Activated CD4-positive, alpha-beta T cell treated with anti-CD3 and anti-CD28 coated beads, Interleukin-2, amount 50 U/mL, for 24 hours (primary cell): ENCODE measurements around the gene CMIP.
"Not testable (repeated sequence)": the region's sequence is repeated elsewhere in the genome, so short reads cannot be mapped to it uniquely, and the experiment has no call there.

Source experiments
- DNase-seq, 2 donors: peaks; one replicate each; pipeline ENCODE4 v3.0.0-alpha.2; 2020; ENCODE audit warnings: low read depth in 1 of 2, low spot score in 1 of 2

CMIP gene

GRCh38 chr16:81514568-81515258 lies 70.1 kb downstream of the CMIP start:
- DNase-seq: no peak

GRCh38 chr16:81515281-81515680 lies 70.7 kb downstream of the CMIP start:
- no peak for DNase-seq

DNA sequence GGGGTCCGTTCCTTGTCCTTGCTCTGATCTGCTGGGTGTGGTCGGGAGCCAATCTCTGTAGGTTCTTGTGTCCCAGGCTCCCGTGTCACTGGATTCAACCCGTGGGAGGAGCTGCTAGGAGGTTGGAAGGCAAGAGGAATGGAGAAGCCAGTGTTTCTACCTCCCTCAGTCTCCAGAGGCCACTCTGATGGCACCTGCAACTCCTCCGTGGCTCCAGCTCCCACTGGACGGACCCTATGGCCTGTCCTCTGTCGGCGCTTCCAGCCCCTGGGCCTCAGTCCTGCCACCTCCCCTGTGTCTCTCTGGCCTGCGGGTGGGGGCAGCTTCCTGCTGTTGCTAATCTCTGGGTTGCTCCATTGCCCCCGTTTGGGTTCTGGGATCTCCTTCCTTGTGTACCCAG lies 71.1 kb downstream of the CMIP start:
- no peak for DNase-seq

DNA sequence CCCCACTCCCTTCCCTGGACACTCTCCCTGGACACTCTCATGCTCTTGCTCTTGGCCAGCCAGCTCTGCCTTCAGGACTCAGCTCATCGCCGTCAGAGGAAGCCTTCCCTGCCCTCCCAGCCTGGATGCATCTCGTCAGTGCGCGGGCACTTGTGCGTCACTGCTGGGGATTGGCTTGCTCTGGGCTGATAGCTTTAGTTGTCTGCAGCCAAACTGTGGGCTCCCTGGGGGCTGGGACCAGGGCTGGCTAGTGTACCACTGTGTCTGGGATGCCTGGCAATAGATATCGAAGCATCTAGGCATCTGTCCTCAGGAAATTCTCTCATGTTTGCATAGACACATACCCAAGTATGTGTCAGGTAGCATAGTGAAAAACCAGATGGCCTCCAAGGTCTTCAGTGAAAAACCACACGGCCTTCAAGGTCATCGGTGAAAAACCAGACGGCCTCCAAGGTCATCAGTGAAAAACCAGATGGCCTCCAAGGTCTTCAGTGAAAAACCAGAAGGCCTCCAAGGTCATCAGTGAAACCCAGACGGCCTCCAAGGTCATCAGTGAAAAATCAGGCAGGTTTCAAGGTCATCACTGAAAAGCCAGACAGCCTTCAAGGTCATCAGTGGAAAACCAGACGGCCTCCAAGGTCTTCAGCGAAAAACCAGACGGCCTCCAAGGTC lies 72.0 kb downstream of the CMIP start:
- no peak for DNase-seq

DNA sequence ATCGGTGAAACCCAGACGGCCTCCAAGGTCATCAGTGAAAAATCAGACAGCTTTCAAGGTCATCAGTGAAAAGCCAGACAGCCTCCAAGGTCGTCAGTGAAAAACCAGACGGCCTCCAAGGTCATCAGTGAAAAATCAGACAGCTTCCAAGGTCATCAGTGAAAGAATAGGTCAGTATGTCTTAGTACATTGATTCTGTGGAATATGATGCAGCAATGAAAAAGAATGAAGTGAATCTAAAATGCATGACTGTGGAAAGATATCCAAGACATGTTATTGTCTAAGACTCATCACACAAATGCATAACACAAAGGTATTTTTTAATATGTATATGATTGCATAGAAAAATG lies 72.5 kb downstream of the CMIP start:
- no peak for DNase-seq

DNA sequence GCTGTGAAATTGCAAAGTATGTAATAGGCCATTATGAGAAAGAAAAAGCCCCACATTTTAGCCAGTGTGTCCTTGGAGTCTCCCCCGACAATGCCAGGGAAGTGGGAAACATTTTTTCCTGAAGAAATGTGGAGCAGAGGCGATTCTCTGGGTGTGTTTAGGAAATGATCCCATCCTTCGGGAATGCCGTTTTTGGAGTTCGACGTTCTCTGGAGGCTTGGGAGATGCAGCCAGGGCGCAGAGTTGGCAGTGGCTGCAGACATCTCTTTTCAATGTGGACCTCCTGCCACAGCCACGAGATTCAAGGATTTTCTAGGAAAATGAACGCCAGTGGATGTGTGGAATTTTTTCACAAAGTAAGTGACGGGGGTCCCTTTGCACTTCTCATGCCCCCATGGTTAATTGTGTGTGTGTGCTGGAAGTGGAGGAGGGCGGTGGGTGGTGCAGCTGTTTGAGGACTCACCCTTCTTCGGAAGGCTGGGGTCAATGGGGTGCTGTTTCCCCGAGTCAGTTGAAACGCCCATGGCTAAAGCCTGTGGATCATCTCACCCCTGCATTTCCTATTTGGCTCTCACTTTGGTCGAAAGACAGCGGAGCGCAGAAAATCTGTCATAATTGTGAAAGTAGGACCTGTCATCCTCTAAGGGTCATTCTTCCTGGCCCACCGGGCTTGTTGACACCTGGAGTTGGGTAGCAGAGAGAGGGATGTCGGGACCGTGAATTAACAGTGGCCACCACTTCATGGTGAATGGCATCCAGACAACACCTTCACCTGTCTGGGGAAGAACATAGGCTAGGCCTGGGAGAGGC lies 73.2 kb downstream of the CMIP start:
- DNase-seq: no peak

GRCh38 chr16:81518439-81518757 lies 73.8 kb downstream of the CMIP start:
- no peak for DNase-seq

- DNase-seq: no peak
These were observed 74.9 kb downstream of the CMIP start for GRCh38 chr16:81519301-81520150.

DNA sequence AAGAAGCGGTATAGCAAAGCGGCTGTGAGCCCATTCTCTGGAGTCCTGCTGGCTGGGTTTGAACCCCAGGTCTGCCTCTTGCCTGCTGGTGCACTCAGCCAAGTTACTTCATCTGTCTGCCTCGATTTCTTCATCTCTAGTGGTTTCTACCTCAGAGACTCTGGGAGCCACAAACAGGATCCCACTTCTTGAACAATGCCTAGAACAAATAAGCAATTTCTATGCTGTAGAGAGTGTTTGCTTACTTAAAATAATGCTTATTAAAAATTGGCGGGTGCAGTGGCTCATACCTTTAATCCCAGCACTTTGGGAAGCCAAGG lies 75.5 kb downstream of the CMIP start:
- no peak for DNase-seq

DNA sequence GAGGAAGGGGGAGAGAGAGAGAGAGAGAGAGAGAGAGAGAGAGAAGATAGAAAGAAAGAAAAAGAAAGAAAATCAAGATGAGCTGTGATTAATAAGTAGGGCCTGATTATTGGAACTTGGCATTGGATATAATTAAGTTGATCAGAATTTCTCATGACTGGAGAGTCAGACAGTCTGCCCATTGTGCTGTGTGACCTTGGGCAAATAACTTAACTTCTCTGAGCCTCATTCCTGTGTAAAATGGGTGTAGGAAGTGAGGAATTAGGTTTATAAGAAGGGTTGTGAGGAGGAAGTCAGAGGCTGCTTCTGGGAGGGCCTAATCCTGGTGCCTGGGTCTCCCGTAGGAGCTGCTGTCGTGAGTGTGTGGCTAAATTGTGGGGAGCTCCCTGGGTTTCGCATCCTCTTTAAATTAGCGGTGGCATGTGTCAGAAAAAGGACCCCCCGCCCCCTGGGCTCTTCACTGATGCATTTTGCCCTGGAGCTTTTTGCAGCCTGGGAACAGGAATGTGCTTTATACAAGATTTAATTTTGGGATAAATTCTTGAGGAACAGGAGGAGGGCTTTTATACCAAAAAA lies 76.0 kb downstream of the CMIP start:
- DNase-seq: no peak

DNA sequence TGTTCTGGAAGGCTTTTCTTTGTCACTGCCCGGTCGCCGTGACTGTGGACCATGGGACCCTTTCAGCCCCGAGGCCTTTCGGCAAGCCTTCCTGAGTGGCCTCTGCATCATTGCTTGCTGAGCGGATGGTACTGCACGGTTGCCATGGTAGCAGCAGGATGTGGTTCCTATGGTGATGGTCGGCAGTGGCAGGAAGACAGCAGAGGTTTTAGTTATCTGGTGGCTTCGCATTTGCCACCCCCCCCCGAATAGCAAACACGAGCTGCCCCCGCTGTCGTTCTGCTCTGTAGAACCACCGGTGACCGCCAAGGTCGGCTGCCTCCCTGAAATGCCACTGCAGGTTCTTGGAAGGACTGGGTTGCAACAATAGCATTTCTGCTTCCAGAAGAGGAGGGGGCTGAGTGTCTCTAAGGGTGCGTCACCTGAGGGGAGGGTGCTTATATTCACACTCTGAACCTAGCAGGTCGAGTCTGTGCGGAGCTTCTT lies 76.6 kb downstream of the CMIP start:
- DNase-seq: peak in 1 of 2 donors; percentile 27

DNA sequence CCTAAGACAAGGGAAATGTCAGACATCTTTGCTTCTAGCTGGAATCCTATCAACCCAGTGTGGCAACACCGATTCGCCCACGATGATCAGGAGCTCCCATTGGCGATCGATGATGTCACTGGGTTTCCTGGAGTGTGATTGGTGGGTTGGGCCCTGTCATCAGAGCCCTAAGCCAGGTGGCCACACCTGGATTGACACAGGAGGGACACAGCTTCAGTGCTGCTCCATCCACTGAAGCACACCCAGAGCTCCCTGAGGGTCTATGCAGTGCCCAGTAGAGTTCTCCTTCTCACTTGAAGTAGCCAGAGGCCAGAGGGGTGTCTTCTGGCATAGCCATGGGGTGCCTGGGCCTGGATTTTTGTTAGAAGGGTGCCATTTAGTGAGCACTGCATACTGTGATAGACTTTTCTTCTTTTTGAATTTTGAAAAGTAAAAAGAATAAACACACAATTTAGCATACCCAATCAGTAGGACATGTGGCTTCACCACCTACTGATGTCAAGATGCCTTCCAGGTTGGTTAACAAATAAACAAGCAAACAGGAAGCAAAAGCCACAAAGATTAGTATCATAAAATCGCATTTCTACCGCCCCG lies 77.6 kb downstream of the CMIP start:
- no peak for DNase-seq

GRCh38 chr16:81522851-81523250 lies 78.2 kb downstream of the CMIP start:
- not testable (repeated sequence) for DNase-seq

- no peak for DNase-seq
These were observed 78.9 kb downstream of the CMIP start for GRCh38 chr16:81523387-81524115.

- DNase-seq: no peak
These were observed 79.8 kb downstream of the CMIP start for GRCh38 chr16:81524382-81524781.

GRCh38 chr16:81524885-81525284 lies 80.3 kb downstream of the CMIP start:
- not testable (repeated sequence) for DNase-seq

GRCh38 chr16:81526199-81526598 lies 81.6 kb downstream of the CMIP start:
- DNase-seq: no peak

- no peak for DNase-seq
These were observed 82.3 kb downstream of the CMIP start for GRCh38 chr16:81526935-81527334.

GRCh38 chr16:81527477-81528178 lies 83.0 kb downstream of the CMIP start:
- DNase-seq: no peak
